H1 (cell line): Measurements from ENCODE around the gene EMC1. TPM values are rescaled to one million over a fixed set of nuclear protein-coding genes. Genes with fewer than 3 reads are reported as not detected.

ENCODE experiments used
- CTCF ChIA-PET: fragments of 300-600 bp; sonication (Branson Sonifier 250); formaldehyde crosslinking; loops from one replicate; lab custom pipeline; 2021; ENCODE audit not compliant: partially characterized antibody; lab: Charles Lee
- POLR2A ChIA-PET: fragments of 300-600 bp; sonication (Branson Sonifier 250); formaldehyde crosslinking; loops from one replicate; lab custom pipeline; 2021; ENCODE audit warnings: inconsistent platforms; ENCODE audit not compliant: partially characterized antibody; lab: Charles Lee
- DNase-seq, 2 experiments: peaks; one replicate each; pipeline versions ENCODE4 v3.0.0 to v3.0.0-alpha.2; 2010 to 2022; ENCODE audit warnings: low spot score in 2 of 2, low read depth in 1 of 2, mixed read lengths in 1 of 2
- FAIRE-seq: peaks from 2 replicates; lab custom pipeline; 2011; peaks lifted over from hg19 to GRCh38; lab: Jason Lieb, UNC
- H2AFZ ChIP-seq: 2 replicates; pipeline ENCODE4 v1.8.1; 2012; ENCODE audit warnings: low read length, inconsistent platforms
- H2AK5ac ChIP-seq: 2 replicates; pipeline ENCODE4 v1.6.1; 2013; ENCODE audit warnings: low read depth, low read length
- H2BK120ac ChIP-seq: replicated peaks from 2 replicates; pipeline ENCODE3; 2013; ENCODE audit warnings: low read depth, low read length, inconsistent platforms
- H2BK12ac ChIP-seq: 2 replicates; pipeline ENCODE4 v1.6.1; 2013; ENCODE audit warnings: low read depth, low read length
- H2BK15ac ChIP-seq: 2 replicates; pipeline ENCODE4 v1.6.1; 2013; ENCODE audit warnings: low read length
- H2BK20ac ChIP-seq: 2 replicates; pipeline ENCODE4 v1.6.1; 2013; ENCODE audit warnings: low read length
- H2BK5ac ChIP-seq: 2 replicates; pipeline ENCODE4 v1.6.1; 2013; ENCODE audit warnings: low read depth, low read length
- H3K14ac ChIP-seq: 2 replicates; pipeline ENCODE4 v1.6.1; 2013; ENCODE audit warnings: inconsistent platforms; ENCODE audit not compliant: insufficient read length
- H3K18ac ChIP-seq: 2 replicates; pipeline ENCODE4 v1.6.1; 2013; ENCODE audit warnings: low read length; ENCODE audit errors: extremely low read depth
- H3K23ac ChIP-seq: 2 replicates; pipeline ENCODE4 v1.6.1; 2013; ENCODE audit warnings: inconsistent platforms; ENCODE audit not compliant: insufficient read length
- H3K23me2 ChIP-seq: 2 replicates; pipeline ENCODE4 v1.6.1; 2013; ENCODE audit warnings: low read depth, low read length
- H3K27ac ChIP-seq: 2 replicates; pipeline ENCODE4 v1.6.1; 2011; ENCODE audit warnings: low read depth, low read length, inconsistent platforms
- H3K27me3 ChIP-seq, 4 experiments: replicated peaks in 1 of 4; 1 replicate in 1 of 4; 2 replicates in 3 of 4; pipeline versions ENCODE4 v1.6.1 to v1.8.1; 2011 to 2013; ENCODE audit warnings: low read length in 3 of 4, mild to moderate bottlenecking in 3 of 4, inconsistent platforms in 2 of 4, mixed read lengths in 2 of 4, moderate library complexity in 1 of 4; ENCODE audit not compliant: control insufficient read depth in 3 of 4, insufficient read depth in 3 of 4; ENCODE audit errors: extremely low read depth in 1 of 4
- H3K36me3 ChIP-seq, 4 experiments: 2 replicates each; pipeline versions ENCODE4 v1.6.1 to v1.8.1; 2011 to 2013; ENCODE audit warnings: mild to moderate bottlenecking in 4 of 4, low read length in 3 of 4, moderate library complexity in 2 of 4, control low read depth in 1 of 4, inconsistent platforms in 1 of 4; ENCODE audit not compliant: insufficient read depth in 4 of 4, control insufficient read depth in 2 of 4
- H3K4ac ChIP-seq: replicated peaks from 2 replicates; pipeline ENCODE3; 2013; ENCODE audit warnings: low read length, low read depth, mixed read lengths, inconsistent platforms; ENCODE audit not compliant: insufficient read length
- H3K4me1 ChIP-seq, 4 experiments: replicated peaks in 1 of 4; 1 replicate in 1 of 4; 2 replicates in 3 of 4; pipeline versions ENCODE4 v1.6.1 to v1.8.1; 2011 to 2013; ENCODE audit warnings: low read length in 3 of 4, inconsistent platforms in 2 of 4, mixed read lengths in 1 of 4; ENCODE audit not compliant: insufficient read depth in 4 of 4, control insufficient read depth in 3 of 4
- H3K4me2 ChIP-seq, 2 experiments: 2 replicates each; pipeline versions ENCODE4 v1.6.1 to v1.8.1; 2011 to 2013; ENCODE audit warnings: low read depth in 2 of 2, low read length in 2 of 2, control low read depth in 1 of 2, inconsistent platforms in 1 of 2, mild to moderate bottlenecking in 1 of 2; ENCODE audit not compliant: insufficient read depth in 1 of 2
- H3K4me3 ChIP-seq, 4 experiments: fragments of 200-600, 300-600 bp in 1 of 4; sonication (generic), shearing (Covaris generic), sonication (Bioruptor Twin) in 1 of 4; 2 replicates each; pipeline versions ENCODE4 v1.5.1 to v1.8.1; 2011 to 2016; ENCODE audit warnings: low read length in 4 of 4, low read depth in 3 of 4, control low read depth in 2 of 4, inconsistent platforms in 2 of 4, mild to moderate bottlenecking in 2 of 4, mixed read lengths in 1 of 4, moderate library complexity in 1 of 4; ENCODE audit not compliant: insufficient read depth in 2 of 4; ENCODE audit errors: extremely low read depth in 1 of 4
- H3K56ac ChIP-seq: replicated peaks from 2 replicates; pipeline ENCODE3; 2013; ENCODE audit warnings: low read depth, mild to moderate bottlenecking, mixed read lengths, low read length, inconsistent platforms; ENCODE audit not compliant: insufficient read length
- H3K79me1 ChIP-seq: 2 replicates; pipeline ENCODE4 v1.6.1; 2013; ENCODE audit warnings: low read depth, low read length, control low read depth
- H3K79me2 ChIP-seq, 2 experiments: 2 replicates each; pipeline versions ENCODE4 v1.6.1 to v1.8.1; 2012 to 2013; ENCODE audit warnings: low read length in 2 of 2, mild to moderate bottlenecking in 2 of 2, inconsistent platforms in 1 of 2; ENCODE audit not compliant: insufficient read depth in 2 of 2, control insufficient read depth in 1 of 2
- H3K9ac ChIP-seq, 4 experiments: replicated peaks in 1 of 4; 1 replicate in 1 of 4; 2 replicates in 3 of 4; pipeline versions ENCODE4 v1.6.1 to v1.8.1; 2011 to 2013; ENCODE audit warnings: low read depth in 3 of 4, low read length in 3 of 4, control low read depth in 2 of 4, mild to moderate bottlenecking in 2 of 4, moderate library complexity in 2 of 4, inconsistent platforms in 1 of 4; ENCODE audit errors: extremely low read depth in 1 of 4
- H3K9me3 ChIP-seq, 2 experiments: 2 replicates each; pipeline versions ENCODE4 v1.6.1 to v1.8.1; 2012 to 2013; ENCODE audit warnings: mild to moderate bottlenecking in 2 of 2, moderate library complexity in 2 of 2, control low read depth in 1 of 2, inconsistent platforms in 1 of 2, low read depth in 1 of 2, low read length in 1 of 2, mixed read lengths in 1 of 2; ENCODE audit not compliant: insufficient read depth in 2 of 2
- H4K20me1 ChIP-seq, 2 experiments: replicated peaks in 1 of 2; 2 replicates each; pipeline versions ENCODE3 to v1.8.1; 2011 to 2013; ENCODE audit warnings: inconsistent platforms in 2 of 2, low read length in 2 of 2, mild to moderate bottlenecking in 1 of 2; ENCODE audit not compliant: insufficient read depth in 2 of 2, control insufficient read depth in 1 of 2
- H4K5ac ChIP-seq: 2 replicates; pipeline ENCODE4 v1.6.1; 2013; ENCODE audit warnings: low read length, low read depth, mixed read lengths, inconsistent platforms; ENCODE audit not compliant: insufficient read length
- H4K8ac ChIP-seq: 2 replicates; pipeline ENCODE4 v1.8.0; 2013; ENCODE audit warnings: mild to moderate bottlenecking, moderate library complexity, low read length, inconsistent platforms; ENCODE audit not compliant: insufficient read depth; ENCODE audit errors: extremely low read depth
- H4K91ac ChIP-seq: replicated peaks from 2 replicates; pipeline ENCODE3; 2013; ENCODE audit warnings: low read length, mixed read lengths, inconsistent platforms; ENCODE audit not compliant: insufficient read length
- ASH2L ChIP-seq: fragments of 200-600, 300-600 bp; sonication (generic); IDR thresholded peaks from one replicate; pipeline ENCODE4 v1.7.1; 2017; ENCODE audit warnings: low read length
- CEBPB ChIP-seq: IDR thresholded peaks from 2 replicates; pipeline ENCODE4 v1.6.1; 2012; ENCODE audit warnings: low read depth, low read length
- JUN ChIP-seq: IDR thresholded peaks from 2 replicates; pipeline ENCODE4 v1.6.1; 2011; ENCODE audit warnings: low read depth, mild to moderate bottlenecking, improper control_type of control experiment, low read length
- KDM4A ChIP-seq: IDR thresholded peaks from one replicate; pipeline ENCODE4 v1.7.1; 2012; ENCODE audit warnings: low read depth, mild to moderate bottlenecking, moderate library complexity, low read length, inconsistent platforms; ENCODE audit not compliant: severe bottlenecking
- NANOG ChIP-seq: IDR thresholded peaks from 2 replicates; pipeline ENCODE4 v1.6.1; 2011; ENCODE audit warnings: low read length, low read depth, mild to moderate bottlenecking, inconsistent platforms; ENCODE audit not compliant: insufficient read depth, poor library complexity, severe bottlenecking
- POLR2AphosphoS5 ChIP-seq: IDR thresholded peaks from 2 replicates; pipeline ENCODE4 v1.6.1; 2011; ENCODE audit warnings: low read depth, low read length
- SIRT6 ChIP-seq: IDR thresholded peaks from one replicate; pipeline ENCODE4 v1.7.1; 2012; ENCODE audit warnings: low read length, inconsistent platforms
- SP1 ChIP-seq: IDR thresholded peaks from 2 replicates; pipeline ENCODE4 v1.6.1; 2011; ENCODE audit warnings: low read depth, low read length
- WGBS, 2 experiments: shearing (Covaris generic) in 1 of 2; methylation state at CpG; one replicate each; pipeline versions ENCODE4 v1.1.6 to v1.1.7; 2013 to 2015; ENCODE audit warnings: low lambda C conversion rate in 2 of 2, mixed read lengths in 2 of 2, inconsistent platforms in 1 of 2, low coverage in 1 of 2, missing lambda C conversion rate in 1 of 2; ENCODE audit not compliant: insufficient replicate concordance in 2 of 2, insufficient coverage in 1 of 2, insufficient read length in 1 of 2; ENCODE audit errors: extremely low coverage in 1 of 2, missing lambda C conversion rate in 1 of 2; 5-methylcytosine and 5-hydroxymethylcytosine counted together
- polyA plus RNA-seq, 7 experiments: library from polyadenylated mRNA; depleted of rRNA in 3 of 7; stranded (reverse) in 5 of 7; unstranded in 2 of 7; fragments of >200 nt in 5 of 7; fragments of 200-250 nt in 2 of 7; gene quantifications; 1 replicate in 5 of 7; 2 replicates in 1 of 7; 4 replicates in 1 of 7; pipeline versions ENCODE4 v1.2.1 to v1.2.3, GENCODE V29; 2011 to 2013; ENCODE audit warnings: missing spikeins in 2 of 7, mixed read lengths in 2 of 7
- total RNA-seq: library from RNA; stranded (reverse); fragmentation: NEBNext Ultra II Directional; extraction: Animal tissue kit (Norgen Biotek cat#: 25700); gene quantifications from 2 replicates; pipeline ENCODE4 v1.2.1, GENCODE V29; 2021

EMC1 gene
- total and polyA plus RNA-seq, 2 of the 8 experiments (the other 6 are each of a cell fraction or from before 2014, with no cell fraction given) = 51.0 to 53.5 TPM

DNA sequence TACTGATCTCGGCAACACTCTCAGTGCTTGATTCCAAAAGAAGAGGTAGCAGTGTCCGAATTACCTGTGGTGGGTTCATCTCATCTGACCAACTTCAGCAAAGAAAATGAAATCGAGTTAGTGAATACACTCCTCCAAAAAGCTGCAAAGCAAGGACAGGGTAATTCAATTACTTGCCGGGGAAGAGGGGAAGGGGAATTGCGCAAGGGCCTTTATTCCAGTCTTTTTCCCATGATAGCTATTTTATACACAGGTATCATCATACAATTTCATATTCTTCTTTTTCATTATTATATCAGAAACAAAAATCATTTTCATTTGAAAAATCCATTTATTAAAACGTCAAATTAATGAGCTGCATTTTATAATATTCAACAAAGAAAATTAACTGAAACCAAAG, 84.2 kb downstream of the EMC1 start:
- no peak for TF ChIP-seq KDM4A
- no peak for TF ChIP-seq NANOG
- TF ChIP-seq SIRT6 = no peak
- TF ChIP-seq CEBPB = 0 out of 2 replicates have a peak, but pooled peaks have one; percentile 44
- no peak for TF ChIP-seq JUN
- TF ChIP-seq POLR2AphosphoS5 = no peak
- TF ChIP-seq SP1 = no peak
- no peak for TF ChIP-seq ASH2L
- TF ChIP-seq, all 59 proteins: peak for 1
- POLR2A ChIA-PET = no interaction called here
- 0 out of 2 replicates have a peak, but pooled peaks cover 2% of the 10 kb centered on the region for H3K79me1 ChIP-seq
- H3K4me1 ChIP-seq = no peaks in the 10 kb centered on the region
- H3K9ac ChIP-seq = no peak overlapping the region
- H3K4me2 ChIP-seq = no peak overlapping the region
- no peaks in the 10 kb centered on the region for H3K27me3 ChIP-seq
- no peaks in the 10 kb centered on the region for H3K9me3 ChIP-seq
- DNase-seq = no peak
- CTCF ChIA-PET = interaction anchor here (0.7 to 1.8 kb wide), 6 partner anchors 14 to 74 kb away, joined by 3 to 7 read pairs (median 4); no protein-coding TSS in a partner anchor
- WGBS, 2 experiments = 95 to 100% methylated on average over 1 to 6 of the region's 6 CpGs
- no peak overlapping the region for H2BK12ac ChIP-seq
- no peak overlapping the region for H2BK20ac ChIP-seq
- no peak overlapping the region for H3K23ac ChIP-seq
- H2BK120ac ChIP-seq = no peak overlapping the region
- H3K79me2 ChIP-seq = no peaks in the 10 kb centered on the region
- no peak overlapping the region for H3K4me3 ChIP-seq
- no peak overlapping the region for H2BK15ac ChIP-seq
- no peaks in the 10 kb centered on the region for H3K23me2 ChIP-seq
- no peak overlapping the region for H4K5ac ChIP-seq
- peaks cover 66 to 98% (median 90%) of the 10 kb centered on the region in 4 experiments for H3K36me3 ChIP-seq
- no peak overlapping the region for H3K4ac ChIP-seq
- no peak overlapping the region for H2BK5ac ChIP-seq
- no peak overlapping the region for H2AFZ ChIP-seq
- no peak overlapping the region for H4K91ac ChIP-seq
- no peak for FAIRE-seq
- peaks cover 2 to 3% of the 10 kb centered on the region in 2 experiments for H4K20me1 ChIP-seq
- no peak overlapping the region for H3K14ac ChIP-seq
- no peak overlapping the region for H3K27ac ChIP-seq
- no peak overlapping the region for H3K56ac ChIP-seq
- no peak overlapping the region for H2AK5ac ChIP-seq
- H3K18ac ChIP-seq = no peak overlapping the region
- H4K8ac ChIP-seq = no peak overlapping the region
